ENCODE data around the gene SGTB.
"Not testable (repeated sequence)": the region's sequence is repeated elsewhere in the genome, so short reads cannot be mapped to it uniquely, and the experiment has no call there.

DNA sequence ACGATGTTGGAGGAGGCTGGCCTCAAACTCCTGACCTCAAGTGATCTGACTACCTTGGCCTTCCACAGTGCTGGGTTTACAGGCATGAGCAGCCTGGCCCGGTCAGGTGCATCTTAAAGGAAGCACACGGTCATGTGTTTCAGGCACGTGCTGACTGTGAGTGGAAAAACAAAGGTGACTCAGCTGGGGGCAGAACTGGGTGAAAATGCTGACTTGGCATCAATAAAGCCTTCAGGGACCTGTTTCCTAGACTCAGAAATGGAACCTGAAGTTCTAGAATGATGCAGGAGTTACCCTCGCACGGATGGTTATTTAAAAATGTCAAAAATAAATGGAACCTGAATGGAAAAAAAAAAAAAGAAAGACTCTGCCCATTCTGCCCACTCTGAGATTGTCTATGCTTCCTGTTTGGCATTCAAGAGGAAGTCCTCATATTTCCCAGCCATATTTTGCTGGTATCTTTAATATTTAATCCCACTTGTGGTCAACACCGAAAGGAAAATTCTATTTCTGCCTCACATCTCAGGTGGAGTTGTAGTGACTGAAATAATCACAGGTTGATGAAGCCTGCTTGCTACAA, 12.4 kb upstream of the SGTB start:
- not testable (repeated sequence) for TF ChIP-seq POLR2A, EP300 (IDR thresholded peaks at IDR 0.05)
- TF ChIP-seq, protein P1, sequence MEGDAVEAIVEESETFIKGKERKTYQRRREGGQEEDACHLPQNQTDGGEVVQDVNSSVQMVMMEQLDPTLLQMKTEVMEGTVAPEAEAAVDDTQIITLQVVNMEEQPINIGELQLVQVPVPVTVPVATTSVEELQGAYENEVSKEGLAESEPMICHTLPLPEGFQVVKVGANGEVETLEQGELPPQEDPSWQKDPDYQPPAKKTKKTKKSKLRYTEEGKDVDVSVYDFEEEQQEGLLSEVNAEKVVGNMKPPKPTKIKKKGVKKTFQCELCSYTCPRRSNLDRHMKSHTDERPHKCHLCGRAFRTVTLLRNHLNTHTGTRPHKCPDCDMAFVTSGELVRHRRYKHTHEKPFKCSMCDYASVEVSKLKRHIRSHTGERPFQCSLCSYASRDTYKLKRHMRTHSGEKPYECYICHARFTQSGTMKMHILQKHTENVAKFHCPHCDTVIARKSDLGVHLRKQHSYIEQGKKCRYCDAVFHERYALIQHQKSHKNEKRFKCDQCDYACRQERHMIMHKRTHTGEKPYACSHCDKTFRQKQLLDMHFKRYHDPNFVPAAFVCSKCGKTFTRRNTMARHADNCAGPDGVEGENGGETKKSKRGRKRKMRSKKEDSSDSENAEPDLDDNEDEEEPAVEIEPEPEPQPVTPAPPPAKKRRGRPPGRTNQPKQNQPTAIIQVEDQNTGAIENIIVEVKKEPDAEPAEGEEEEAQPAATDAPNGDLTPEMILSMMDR (IDR thresholded peaks at IDR 0.05): not testable (repeated sequence)
